GM19043 (cell line): ENCODE data around the gene DGKH.
"Not testable (repeated sequence)": the region's sequence is repeated elsewhere in the genome, so short reads cannot be mapped to it uniquely, and the experiment has no call there.

ENCODE experiments used
- ATAC-seq: cut with Tn5 transposase; IDR thresholded peaks from one replicate; pipeline ENCODE4 v1.9.1; 2021; ENCODE audit warnings: low read depth; ENCODE audit not compliant: unreplicated experiment

The DGKH gene

DNA sequence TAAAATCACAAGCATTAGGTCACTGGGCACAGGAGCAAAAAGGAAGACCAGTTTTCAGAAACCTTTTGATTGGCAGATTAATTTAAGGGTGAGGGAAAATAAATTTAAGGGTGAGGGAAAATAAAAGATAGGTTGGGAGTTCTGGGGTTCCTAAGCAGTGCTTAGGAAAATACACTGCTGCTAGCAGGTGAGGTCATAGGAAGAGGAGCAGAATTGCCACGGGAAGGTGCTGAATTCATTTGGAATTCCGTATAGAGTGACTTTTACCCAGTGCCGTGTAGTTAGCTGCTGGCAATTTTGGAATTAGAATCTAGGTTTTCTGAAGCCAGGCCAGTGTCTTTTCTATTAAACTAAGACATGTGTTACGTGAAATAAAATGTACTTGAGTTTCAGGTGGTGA, 59.8 kb downstream of the DGKH start:
- no peak for ATAC-seq

DNA sequence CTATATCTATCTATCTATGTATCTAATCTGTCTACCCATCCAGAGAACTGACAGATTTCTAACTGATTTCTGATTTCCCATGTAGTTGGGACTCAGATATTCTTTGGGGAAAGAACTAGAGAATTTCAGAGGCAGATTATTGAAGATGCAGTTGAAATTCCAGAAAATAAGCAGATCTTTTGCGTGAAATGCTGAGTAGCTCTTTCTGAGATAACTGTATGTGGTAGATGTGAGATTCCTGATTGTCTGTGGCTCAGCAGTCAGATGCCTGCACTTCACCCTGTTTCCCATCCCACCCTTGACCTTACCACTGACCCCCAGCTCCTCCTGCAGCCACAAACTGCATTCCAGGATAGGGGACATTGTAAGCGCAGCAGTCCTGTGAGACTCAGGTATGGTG, 61.5 kb downstream of the DGKH start:
- ATAC-seq = no peak

DNA sequence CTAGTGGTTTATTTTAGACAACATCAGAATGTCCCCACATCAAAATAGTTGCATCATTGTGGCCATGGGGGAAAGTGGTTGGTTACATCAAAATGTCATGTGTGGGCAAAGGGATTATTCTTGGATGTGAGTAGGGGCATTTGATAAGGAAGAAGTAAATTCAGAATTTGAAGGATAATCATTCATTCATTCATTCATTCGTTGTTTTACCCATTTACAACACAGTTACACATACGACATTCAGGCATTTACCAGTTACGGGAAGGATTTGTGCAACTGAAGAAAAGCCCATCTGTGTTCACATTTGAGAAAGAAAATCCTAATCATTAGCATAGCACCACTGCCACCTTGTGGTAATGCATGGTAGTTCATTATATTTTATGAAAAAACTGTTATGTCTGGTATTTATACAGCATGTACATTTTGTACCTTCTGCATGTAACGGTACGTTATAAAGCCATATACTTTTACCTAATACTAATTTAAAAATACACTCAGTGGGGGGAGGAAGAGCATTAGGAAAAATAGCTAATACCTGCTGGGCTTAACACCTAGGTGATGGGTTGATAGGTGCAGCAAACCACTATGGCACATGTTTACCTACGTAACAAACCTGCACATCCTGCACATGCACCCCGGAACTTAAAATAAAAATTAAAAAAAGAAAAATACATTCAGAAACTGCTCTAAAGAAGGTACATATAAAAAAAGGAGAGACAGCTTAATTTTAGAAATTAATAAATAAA, 62.1 kb downstream of the DGKH start:
- no peak for ATAC-seq

DNA sequence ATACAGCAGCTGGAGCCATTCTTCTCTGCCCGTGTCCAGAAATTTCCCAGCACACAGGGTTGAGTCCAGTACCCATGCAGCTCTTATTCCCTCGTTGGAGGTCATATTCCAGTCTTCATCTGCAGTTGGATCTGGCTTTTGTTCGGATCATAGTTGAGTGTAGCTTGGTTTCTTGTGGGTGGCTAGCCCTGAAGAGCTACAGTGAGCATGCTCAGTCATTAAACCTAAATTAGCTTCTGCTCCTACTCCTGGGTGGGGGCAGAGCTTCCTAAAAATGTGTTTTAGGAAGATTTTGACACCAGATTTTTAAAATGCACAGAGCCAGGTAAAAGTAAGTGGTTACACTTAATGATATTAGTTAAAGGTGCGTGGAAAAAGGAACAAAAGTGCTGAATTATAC, 64.4 kb downstream of the DGKH start:
- no peak for ATAC-seq

DNA sequence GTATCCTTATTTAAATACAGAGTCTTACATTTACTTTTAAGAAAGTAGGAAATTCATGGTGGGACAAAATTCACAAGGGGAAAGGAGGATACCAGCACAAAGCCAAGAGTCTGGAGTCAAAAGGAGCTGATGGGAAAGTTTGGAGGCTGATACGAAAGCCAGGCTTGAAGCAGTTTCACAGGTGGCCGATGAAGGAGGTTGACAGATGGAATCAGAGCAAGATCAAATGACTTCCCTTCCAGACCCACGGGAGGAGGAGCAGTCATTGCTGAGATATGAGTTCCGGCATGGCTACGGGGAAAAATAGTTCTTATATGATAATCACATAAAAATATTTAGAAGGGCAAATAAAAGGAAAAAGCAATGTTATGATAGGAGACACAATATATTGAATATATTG, 65.0 kb downstream of the DGKH start:
- ATAC-seq = no peak

DNA sequence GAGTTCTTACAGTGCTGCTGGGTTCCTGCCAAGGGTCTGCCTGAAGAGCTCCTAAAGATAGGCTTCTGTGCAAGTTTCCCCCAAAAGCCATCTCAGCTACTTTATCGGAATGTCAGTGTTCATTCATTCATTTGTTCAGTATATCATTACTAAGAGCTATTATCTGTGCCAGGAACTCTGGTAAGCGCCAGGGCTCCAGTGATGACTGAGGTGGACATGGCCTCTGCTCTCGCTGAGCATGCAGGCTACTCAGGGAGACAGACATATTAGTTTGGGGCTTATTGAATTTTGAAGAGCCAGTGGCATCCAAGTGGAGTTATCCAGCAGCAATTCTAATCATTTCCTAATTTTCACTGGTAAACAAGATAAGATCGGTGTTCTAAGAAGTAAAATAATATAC, 65.8 kb downstream of the DGKH start:
- ATAC-seq = no peak

DNA sequence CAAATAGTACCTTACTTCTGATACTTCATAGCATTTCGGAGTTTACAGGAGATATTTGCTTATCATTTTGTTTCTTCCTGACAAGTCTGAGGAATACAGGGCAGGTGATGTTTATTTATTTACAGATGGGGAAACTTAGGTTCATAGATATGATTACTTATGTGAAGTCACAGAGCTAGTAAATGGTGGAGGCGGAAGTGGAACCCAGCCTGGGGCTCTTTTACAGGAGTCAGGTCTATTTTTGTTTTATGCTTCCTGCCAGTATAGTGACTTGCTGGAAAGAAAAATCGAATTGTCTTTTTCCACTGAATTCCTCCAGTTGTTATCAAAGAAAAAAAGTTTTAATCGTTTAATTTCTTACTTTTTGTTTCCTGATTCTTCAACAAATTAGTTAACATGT, 66.5 kb downstream of the DGKH start:
- ATAC-seq = no peak

DNA sequence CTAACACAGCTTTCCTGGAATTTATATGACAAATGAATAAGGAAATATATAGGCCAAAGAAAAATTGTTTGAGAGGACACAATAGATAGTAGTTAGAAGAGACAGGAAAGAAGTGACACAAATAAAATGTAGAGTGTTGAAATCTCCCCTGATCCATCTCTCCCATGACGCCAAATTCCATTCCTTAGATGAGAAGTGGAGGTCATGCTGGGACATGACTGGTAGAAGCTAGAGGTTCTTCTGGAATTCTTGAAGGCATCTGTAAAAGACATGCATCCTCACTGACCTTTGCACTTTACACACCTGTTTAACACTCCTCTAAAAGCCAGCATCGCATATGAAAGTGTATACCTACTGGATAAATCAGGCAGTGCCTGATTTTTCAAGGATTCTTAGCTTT, 67.8 kb downstream of the DGKH start:
- ATAC-seq = no peak

DNA sequence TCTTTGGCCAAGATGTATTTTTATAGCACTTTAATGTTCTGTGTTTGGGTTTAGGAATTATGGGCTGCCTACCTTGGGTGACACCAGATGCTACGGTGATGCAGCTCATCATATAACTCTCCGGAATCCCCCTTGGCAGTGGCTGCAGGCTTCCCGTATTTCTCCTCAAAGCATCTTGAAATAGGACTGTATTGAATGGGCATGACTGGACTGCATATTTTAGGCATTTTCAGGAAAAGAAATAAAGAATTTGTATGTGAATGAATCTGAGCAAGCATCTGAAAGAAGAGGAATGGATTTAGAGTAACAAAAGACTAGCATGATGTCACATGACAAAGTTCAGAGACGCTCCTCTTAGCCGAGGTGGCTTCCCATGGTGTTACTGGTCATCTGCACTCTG, 70.6 kb downstream of the DGKH start:
- ATAC-seq = no peak

DNA sequence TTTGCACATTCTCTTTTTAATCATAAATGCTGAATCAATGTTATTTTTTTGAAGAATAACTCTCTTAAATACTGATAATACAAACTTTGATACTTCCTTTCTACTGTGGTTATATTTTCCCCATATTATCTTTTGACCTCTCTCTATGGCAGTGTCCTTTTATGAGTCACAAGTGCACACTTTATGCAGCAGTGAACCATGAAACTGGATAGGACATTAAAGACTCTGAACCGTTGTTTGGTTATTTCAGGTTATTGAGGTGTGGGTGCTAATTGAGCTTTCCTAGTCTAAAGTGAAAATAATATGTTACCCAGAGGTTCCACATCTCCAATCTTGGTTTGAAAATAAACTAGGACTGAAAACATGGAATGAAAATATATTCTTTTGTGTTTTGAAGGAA, 71.4 kb downstream of the DGKH start:
- ATAC-seq = no peak

DNA sequence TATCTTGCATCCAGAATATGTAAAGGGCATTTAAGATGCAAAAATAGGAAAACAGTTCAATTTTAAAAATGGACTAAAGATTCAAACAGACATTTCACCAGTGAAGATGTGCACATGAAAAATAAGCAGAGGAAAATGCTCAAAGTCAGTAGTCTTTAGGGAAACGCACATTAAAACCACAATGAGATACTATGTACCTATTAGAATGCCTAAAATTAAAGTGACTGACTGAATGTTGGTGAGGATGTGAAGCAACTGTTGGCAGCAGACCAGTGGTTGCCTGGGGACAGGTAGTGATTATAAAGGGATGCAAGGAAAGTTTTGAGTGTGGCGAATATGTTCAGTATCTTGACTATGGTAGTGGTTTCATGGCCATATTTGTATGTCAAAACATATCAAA, 75.2 kb downstream of the DGKH start:
- no peak for ATAC-seq

DNA sequence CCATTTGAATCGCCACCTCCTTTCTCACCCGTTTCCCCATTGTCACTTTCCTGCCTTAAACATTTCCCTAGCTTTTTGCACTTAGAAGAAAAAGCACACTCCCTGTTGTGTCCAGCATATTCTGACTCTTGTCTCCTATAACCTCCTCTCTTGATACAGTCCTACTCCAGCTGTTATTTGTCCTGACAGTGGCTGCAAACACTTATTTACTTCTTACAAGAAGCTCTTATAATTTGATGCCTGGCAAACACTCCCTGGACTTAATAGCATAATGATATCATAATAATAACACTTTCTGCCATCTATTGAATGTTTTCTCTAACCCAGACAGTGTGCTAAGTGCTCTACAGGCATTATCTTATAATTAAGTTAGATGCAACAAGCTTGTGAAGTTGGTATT, 76.6 kb downstream of the DGKH start:
- no peak for ATAC-seq

DNA sequence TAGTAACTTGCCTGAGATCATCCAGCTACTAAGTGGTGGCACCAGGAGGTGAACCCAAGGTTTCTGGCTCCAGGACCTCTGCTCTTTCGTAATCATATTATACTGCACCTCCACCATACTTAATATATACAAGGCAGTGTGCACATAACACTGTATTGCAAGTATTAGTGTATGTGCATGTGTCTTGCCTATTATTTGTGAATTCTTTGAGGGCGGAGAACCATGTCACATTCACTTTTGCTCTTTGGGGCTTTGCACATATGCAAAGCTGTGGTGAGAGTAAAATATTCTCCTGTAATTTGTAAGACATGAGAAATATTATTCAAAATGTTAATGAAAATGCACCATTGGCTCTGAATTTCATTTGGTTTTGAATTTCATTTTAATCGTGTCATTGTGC, 78.6 kb downstream of the DGKH start:
- ATAC-seq = no peak

DNA sequence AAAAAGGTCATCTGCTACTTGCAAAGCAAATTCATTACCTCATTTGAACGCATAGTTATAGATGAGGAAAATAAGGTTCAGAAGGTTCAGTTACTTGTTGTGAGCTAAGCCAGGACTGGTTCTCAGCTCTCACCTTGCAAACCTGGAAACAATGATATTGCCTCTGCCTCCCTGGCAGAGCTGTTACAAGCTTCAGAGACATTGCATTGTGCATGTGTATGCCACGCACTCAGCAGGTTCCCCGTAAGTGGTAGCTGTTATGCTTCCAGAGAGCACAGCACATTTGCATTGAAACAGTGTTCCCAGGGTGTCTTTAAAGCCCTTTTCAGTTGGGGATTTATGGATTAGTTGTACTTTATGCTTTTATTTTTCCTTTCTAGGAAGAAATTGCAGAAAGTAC, 80.6 kb downstream of the DGKH start:
- ATAC-seq = no peak

DNA sequence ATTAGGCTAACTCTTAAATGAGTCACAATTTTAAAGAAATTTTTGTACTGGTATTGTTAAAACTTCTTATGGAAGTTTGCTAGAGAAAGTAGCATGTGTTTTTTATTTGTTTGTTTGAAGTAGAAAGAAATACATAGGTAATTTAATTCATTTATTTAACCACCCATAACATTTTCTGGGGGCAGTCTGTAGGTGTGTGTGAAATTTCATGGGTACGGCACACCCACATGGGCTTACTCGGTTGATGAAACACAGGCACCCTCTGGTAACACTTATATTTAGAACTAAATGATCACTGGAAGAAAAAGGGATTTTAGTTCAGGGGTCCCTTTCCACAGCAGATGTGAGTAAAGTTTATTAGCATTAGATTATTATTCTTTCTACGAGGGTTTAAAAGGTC, 88.1 kb downstream of the DGKH start:
- no peak for ATAC-seq

DNA sequence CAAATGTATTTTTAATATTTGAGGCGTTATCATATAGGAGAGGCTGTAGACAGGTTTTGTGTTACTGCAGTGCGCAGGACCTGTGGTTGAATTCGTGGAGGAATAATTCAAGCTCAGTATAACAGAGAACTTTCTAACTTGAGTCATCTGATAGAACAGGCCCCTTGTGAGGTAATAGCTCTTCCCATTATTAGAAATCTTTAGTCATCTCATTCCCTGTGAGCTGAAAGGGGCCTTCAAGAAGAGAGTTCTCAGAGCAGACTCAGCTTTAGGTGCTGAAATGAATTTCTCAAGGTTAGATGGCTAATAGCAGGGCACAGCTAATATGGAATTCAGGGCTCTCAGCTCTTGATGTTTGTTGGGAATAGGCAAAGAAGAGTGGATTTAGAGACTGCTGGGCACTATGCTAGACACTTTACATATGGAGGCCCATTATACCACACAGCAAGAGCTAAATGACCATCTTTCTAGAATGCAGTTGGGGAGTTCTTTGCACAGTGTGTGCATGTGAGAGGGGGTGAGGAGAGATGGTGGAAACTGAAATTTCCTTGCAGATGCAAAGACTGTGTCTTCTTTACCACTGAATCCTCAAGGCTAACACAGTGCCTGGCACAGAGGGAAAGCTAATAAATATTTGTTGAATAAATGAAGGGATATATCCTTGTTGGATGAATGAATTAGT, 89.5 kb downstream of the DGKH start:
- ATAC-seq = no peak

DNA sequence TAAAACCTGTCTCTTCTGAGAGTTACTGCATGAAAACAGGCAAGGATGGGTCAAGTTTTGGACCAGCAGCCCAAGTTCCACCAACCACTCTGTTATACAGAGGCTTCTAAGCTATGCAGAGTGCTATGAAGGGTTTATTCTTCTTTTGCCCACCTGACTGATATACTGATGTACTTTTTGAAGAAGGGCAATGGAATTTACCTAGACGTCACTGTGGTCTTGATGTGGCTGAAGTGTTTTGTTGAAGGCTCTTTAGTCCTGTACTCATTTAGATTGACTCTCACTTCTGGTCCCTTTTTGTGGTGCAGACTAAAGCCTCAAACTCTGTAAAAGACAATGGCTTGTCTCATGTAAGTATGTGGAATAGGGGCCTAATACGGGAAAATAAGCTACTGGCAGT, 92.0 kb downstream of the DGKH start:
- no peak for ATAC-seq

DNA sequence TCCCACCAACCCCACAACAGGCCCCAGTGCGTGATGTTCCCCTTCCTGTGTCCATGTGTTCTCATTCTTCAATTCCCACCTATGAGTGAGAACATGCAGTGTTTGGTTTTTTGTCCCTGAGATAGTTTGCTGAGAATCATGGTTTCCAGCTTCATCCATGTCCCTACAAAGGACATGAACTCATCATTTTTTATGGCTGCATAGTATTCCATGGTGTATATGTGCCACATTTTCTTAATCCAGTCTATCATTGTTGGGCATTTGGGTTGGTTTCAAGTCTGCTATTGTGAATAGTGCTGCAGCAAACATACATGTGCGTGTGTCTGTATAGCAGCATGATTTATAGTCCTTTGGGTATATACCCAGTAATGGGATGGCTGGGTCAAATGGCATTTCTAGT, 92.6 kb downstream of the DGKH start:
- not testable (repeated sequence) for ATAC-seq

DNA sequence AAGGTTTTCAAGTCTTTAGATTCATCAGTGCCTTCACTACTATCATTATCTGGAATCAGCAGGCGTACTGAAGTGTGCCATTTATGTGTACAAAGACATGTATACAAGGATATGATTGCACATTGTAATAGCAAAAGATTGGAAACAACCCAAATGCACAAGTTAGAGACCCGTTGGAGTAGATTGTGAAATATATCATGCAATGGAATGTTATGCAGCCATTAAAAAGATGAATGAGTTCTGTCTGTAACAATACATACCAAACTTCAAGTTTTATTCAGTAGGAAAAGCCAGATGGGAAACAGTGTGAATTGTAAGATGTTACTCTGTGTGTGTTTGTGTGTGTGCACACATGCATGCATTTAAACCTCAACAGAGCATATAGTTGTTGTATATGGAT, 97.9 kb downstream of the DGKH start:
- ATAC-seq = no peak

DNA sequence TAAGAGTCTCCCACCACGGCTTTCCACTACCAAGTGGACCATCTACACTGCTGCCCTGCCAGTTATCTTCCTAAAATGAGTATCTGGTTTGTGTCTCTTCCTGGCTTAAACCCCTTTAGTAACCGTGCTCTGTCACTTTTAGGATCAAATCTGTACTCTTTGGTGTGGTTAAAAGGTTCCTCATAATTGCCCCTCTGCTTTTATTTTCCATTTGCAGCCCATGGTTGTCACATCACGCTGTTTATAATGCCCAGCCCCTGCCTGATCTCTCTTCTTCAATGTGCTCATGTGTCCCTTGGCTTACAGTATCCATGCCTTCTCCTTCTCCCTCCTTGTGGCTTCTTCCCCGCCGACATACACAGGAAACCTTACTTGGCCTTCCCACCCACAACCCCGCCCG, 100.1 kb downstream of the DGKH start:
- ATAC-seq = no peak

DNA sequence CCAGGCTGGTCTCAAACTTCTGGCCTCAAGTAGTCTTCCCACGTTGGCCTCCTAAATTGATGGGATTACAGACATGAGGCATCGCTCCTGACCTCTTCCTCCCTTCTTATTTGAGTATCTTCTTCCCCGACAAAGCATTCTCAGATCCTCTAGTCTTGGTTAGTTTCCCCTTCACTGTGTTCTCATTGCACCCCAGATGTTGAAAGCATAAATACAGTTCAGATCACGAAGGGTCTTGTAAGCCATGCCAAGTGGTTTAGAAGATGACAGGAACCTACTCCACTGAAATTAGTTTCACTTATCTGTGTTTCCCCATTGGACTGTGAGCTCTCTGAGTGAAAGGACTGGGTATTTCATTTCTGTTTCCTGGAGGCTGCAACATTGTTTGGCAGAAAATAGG, 100.7 kb downstream of the DGKH start:
- ATAC-seq = no peak

DNA sequence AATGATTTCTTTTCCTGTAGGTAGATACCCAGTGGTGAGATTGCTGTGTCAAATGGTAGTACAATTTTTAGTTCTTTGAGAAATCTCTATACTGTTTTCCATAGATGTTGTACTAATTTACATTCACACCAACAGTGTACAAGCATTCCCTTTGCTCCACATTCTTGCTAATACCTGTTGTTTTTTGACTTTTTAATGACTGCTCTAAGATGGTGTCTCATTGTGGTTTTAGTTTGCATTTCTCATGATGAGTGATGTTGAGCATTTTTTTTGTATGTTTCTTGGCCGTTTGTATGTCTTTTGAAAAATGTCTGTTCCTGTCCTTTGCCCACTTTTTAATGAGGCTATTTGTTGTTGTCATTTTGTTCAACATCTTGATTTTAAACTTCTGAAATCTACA, 103.3 kb downstream of the DGKH start:
- ATAC-seq = no peak

DNA sequence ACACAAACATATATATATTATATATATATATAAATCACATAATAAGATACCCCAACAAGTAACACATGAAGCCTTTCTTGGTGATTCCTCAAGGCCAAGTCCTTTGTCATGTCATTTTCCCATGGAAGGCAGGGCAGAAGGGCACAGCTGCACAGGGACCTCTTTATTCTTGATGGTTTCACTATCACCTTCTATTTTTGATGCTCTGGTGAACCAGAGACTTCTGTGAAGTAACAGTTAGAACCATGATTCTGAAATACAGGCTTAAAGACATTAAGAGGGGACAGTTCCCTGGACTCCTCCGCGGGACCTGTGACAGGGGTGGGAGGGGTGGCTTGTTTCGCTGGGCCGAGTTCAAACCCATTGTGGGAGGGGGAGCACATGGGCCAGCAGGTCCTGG, 104.0 kb downstream of the DGKH start:
- ATAC-seq = no peak
